MM.1S (cell line): ENCODE measurements around the gene FMO3.

ENCODE experiments used
- DNase-seq: peaks from one replicate; pipeline ENCODE4 v3.0.0-alpha.2; 2015
- H2AFZ ChIP-seq: fragments of 300-600 bp; sonication (generic); 2 replicates; pipeline ENCODE4 v1.6.0; 2016; ENCODE audit warnings: antibody characterized with exemption, low read length
- H3F3A ChIP-seq: fragments of 300-600 bp; sonication (generic); 2 replicates; pipeline ENCODE4 v1.6.1; 2016; ENCODE audit warnings: mild to moderate bottlenecking, antibody characterized with exemption, low read length, moderate library complexity, mixed read lengths; ENCODE audit not compliant: insufficient read depth
- H3K27ac ChIP-seq: fragments of 300-600 bp; sonication (generic); 2 replicates; pipeline ENCODE4 v1.5.1; 2016; ENCODE audit warnings: mild to moderate bottlenecking, low read length
- H3K27me3 ChIP-seq: fragments of 300-600 bp; sonication (generic); replicated peaks from 2 replicates; pipeline ENCODE4 v1.6.0; 2016; ENCODE audit warnings: low read length; ENCODE audit not compliant: insufficient read depth
- H3K36me3 ChIP-seq: fragments of 300-600 bp; sonication (generic); replicated peaks from 2 replicates; pipeline ENCODE4 v1.6.1; 2016; ENCODE audit warnings: mild to moderate bottlenecking, low read length, mixed read lengths; ENCODE audit not compliant: insufficient read depth
- H3K4me1 ChIP-seq: fragments of 300-600 bp; sonication (generic); 2 replicates; pipeline ENCODE4 v1.6.1; 2016; ENCODE audit warnings: low read length, mixed read lengths
- H3K4me2 ChIP-seq: fragments of 300-600 bp; sonication (generic); 2 replicates; pipeline ENCODE4 v1.6.0; 2016; ENCODE audit warnings: low read depth, low read length
- H3K4me3 ChIP-seq: fragments of 300-600 bp; sonication (generic); 2 replicates; pipeline ENCODE4 v1.5.1; 2016; ENCODE audit warnings: low read length, mixed read lengths
- H3K79me2 ChIP-seq: fragments of 300-600 bp; sonication (generic); 2 replicates; pipeline ENCODE4 v1.6.1; 2016; ENCODE audit warnings: mixed run types, low read length, mixed read lengths
- H3K9ac ChIP-seq: fragments of 300-600 bp; sonication (generic); 2 replicates; pipeline ENCODE4 v1.6.1; 2016; ENCODE audit warnings: low read length, mixed read lengths
- H3K9me2 ChIP-seq: fragments of 300-600 bp; sonication (generic); replicated peaks from 2 replicates; pipeline ENCODE4 v1.6.1; 2016; ENCODE audit warnings: mild to moderate bottlenecking, low read length, mixed read lengths; ENCODE audit not compliant: insufficient read depth
- H3K9me3 ChIP-seq: fragments of 300-600 bp; sonication (generic); replicated peaks from 2 replicates; pipeline ENCODE4 v1.6.1; 2016; ENCODE audit warnings: mild to moderate bottlenecking, low read length, mixed read lengths; ENCODE audit not compliant: insufficient read depth
- H4K20me1 ChIP-seq: fragments of 300-600 bp; sonication (generic); 2 replicates; pipeline ENCODE4 v1.6.1; 2016; ENCODE audit warnings: mild to moderate bottlenecking, low read length, moderate library complexity, mixed read lengths; ENCODE audit not compliant: insufficient read depth
- EZH2 ChIP-seq: fragments of 300-600 bp; sonication (generic); optimal IDR thresholded peaks from 2 replicates; pipeline ENCODE3; 2017; ENCODE audit warnings: low read depth, mild to moderate bottlenecking, antibody characterized with exemption, low read length, mixed read lengths
- EZH2phosphoT487 ChIP-seq: fragments of 300-600 bp; sonication (generic); IDR thresholded peaks from 2 replicates; pipeline ENCODE4 v1.6.1; 2018; ENCODE audit warnings: antibody characterized with exemption, low read length
- TF ChIP-seq, protein P1 (sequence below): fragments of 300-600 bp; sonication (generic); IDR thresholded peaks from 2 replicates; pipeline ENCODE4 v1.5.1; 2016; ENCODE audit warnings: antibody characterized with exemption, low read length, mixed read lengths

FMO3 gene

DNA sequence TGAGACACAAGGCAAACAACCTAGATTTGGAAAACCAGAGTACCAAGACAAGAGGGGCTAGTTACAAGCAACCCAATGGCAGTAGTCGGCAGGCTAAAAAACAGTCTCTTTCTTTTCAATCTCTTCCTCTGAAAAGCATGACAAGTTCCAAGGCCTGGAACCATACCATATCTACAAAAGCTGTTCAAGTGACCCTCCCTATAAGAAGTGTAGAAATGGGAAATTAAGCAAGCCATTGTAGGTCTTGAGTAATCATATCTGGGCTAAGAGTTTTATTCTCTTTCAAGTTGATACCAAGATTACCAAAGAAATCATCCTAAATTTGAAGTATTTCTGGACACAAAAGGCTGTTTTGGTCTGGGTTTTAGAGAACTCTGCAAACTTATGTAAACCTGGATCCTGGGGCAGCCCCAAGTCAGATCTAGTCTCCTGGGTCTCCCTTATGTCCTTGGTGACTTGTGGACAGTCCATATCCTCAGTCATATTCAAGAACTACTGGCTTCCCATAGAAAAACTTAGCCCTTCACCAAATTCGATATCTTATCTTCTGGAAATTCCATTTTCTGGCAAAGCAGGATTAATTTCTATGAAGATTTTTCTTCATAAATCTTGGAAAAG, 24.7 kb downstream of the FMO3 start:
- Histone ChIP-seq H3K4me2 (no peak overlapping the region), H3K4me3 (no peak overlapping the region)
- no peak for TF ChIP-seq EZH2
- TF ChIP-seq, protein P1, sequence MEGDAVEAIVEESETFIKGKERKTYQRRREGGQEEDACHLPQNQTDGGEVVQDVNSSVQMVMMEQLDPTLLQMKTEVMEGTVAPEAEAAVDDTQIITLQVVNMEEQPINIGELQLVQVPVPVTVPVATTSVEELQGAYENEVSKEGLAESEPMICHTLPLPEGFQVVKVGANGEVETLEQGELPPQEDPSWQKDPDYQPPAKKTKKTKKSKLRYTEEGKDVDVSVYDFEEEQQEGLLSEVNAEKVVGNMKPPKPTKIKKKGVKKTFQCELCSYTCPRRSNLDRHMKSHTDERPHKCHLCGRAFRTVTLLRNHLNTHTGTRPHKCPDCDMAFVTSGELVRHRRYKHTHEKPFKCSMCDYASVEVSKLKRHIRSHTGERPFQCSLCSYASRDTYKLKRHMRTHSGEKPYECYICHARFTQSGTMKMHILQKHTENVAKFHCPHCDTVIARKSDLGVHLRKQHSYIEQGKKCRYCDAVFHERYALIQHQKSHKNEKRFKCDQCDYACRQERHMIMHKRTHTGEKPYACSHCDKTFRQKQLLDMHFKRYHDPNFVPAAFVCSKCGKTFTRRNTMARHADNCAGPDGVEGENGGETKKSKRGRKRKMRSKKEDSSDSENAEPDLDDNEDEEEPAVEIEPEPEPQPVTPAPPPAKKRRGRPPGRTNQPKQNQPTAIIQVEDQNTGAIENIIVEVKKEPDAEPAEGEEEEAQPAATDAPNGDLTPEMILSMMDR = no peak

DNA sequence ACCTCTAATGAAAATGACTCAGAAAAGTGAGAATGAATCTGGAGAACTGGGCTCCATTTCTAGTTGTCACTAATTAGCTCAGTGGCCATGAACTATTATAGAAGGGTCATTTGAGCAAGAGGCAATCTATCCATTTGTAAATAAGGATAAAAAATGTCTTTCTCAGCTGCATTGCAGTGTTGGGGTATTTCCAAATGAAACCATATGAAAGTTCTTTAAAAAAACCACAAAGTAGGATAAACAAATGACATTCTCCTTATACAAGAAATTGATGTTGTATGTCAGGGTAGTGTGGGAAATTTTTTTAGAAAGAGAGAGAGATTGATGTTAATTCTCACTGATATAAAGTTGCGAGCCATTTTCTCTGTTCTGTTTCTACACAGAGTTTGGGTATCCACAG, 26.0 kb downstream of the FMO3 start:
- no peak for DNase-seq
- TF ChIP-seq EZH2 (no peak), EZH2phosphoT487 (no peak)
- TF ChIP-seq, protein P1 = no peak
- H4K20me1 ChIP-seq = no peaks in the 10 kb centered on the region

More for the DNA sequence above, 24.7 kb downstream of the FMO3 start:
- H3K4me1 ChIP-seq = no peaks in the 10 kb centered on the region
- no peaks in the 10 kb centered on the region for H3K27me3 ChIP-seq
- no peaks in the 10 kb centered on the region for H4K20me1 ChIP-seq
- H3K9ac ChIP-seq = no peak overlapping the region
- no peak for DNase-seq
- no peaks in the 10 kb centered on the region for H3F3A ChIP-seq
- H3K79me2 ChIP-seq = no peaks in the 10 kb centered on the region
- no peak overlapping the region for H3K27ac ChIP-seq
- no peak overlapping the region for H2AFZ ChIP-seq
- no peaks in the 10 kb centered on the region for H3K9me2 ChIP-seq
- no peaks in the 10 kb centered on the region for H3K9me3 ChIP-seq
- H3K36me3 ChIP-seq = no peaks in the 10 kb centered on the region

DNA sequence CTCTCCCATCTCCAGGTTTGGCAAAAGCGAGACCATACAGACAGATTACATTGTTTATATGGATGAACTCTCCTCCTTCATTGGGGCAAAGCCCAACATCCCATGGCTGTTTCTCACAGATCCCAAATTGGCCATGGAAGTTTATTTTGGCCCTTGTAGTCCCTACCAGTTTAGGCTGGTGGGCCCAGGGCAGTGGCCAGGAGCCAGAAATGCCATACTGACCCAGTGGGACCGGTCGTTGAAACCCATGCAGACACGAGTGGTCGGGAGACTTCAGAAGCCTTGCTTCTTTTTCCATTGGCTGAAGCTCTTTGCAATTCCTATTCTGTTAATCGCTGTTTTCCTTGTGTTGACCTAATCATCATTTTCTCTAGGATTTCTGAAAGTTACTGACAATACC, 26.4 kb downstream of the FMO3 start:
- H3K36me3 ChIP-seq = no peaks in the 10 kb centered on the region
- H3K9me2 ChIP-seq = no peaks in the 10 kb centered on the region
- TF ChIP-seq EZH2phosphoT487 (no peak), EZH2 (no peak)
- TF ChIP-seq, protein P1 = no peak
- H3K79me2 ChIP-seq = no peaks in the 10 kb centered on the region
- no peaks in the 10 kb centered on the region for H4K20me1 ChIP-seq
- no peaks in the 10 kb centered on the region for H3K4me1 ChIP-seq
- DNase-seq = no peak
- H3K27ac ChIP-seq = no peak overlapping the region
- H3K4me2 ChIP-seq = no peak overlapping the region
- H3K4me3 ChIP-seq = no peak overlapping the region
- H3F3A ChIP-seq = no peaks in the 10 kb centered on the region
- no peak overlapping the region for H3K9ac ChIP-seq
- no peaks in the 10 kb centered on the region for H3K9me3 ChIP-seq
- no peaks in the 10 kb centered on the region for H3K27me3 ChIP-seq
- no peak overlapping the region for H2AFZ ChIP-seq

More for the DNA sequence above, 26.0 kb downstream of the FMO3 start:
- Histone ChIP-seq H3K4me2 (no peak overlapping the region), H3K9me3 (no peaks in the 10 kb centered on the region), H3K36me3 (no peaks in the 10 kb centered on the region), H3K27ac (no peak overlapping the region), H3F3A (no peaks in the 10 kb centered on the region), H3K9ac (no peak overlapping the region), H3K9me2 (no peaks in the 10 kb centered on the region), H3K79me2 (no peaks in the 10 kb centered on the region), H3K4me3 (no peak overlapping the region), H3K27me3 (no peaks in the 10 kb centered on the region), H3K4me1 (no peaks in the 10 kb centered on the region), H2AFZ (no peak overlapping the region)
